Measurements from ENCODE around the gene SPRR1B. TPM values are rescaled to one million over a fixed set of nuclear protein-coding genes. Genes with fewer than 3 reads are reported as not detected.

SPRR1B gene
- total RNA-seq, 1 experiment from 2014 or later = not detected

DNA sequence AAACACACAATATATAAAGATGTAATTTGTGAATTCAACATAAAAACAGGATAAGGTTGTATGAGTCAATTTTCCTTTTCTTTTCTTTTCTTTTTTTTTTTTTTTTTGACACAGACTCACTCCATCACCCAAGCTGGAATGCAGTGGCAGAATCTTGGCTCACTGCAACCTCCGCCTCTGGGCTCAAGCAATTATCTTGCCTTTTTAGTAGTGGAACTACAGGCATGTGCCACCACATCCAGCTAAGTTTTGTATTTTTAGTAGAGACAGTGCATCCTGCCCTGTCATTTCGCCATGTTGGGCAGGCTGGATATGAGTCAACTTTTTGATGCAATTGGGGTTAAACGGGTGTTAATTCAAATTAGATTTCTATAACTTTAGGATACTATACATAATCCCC lies 50.7 kb downstream of the SPRR1B start:
- H3K36me3 ChIP-seq (ENCODE audit: low read depth, low read length) = no peaks in the 10 kb centered on the region
- no peak overlapping the region for H3K9ac ChIP-seq (ENCODE audit: low read length)
- no peak overlapping the region for H3K27ac ChIP-seq (ENCODE audit: low read length)
- intact Hi-C loops (cut with micrococcal nuclease) = no loop called here
- DNase-seq (no peak), ATAC-seq (no peak)
- ChIA-PET POLR2A (ENCODE audit: unreplicated experiment) (no interaction called here), CTCF (no interaction called here)
- H3K4me1 ChIP-seq (ENCODE audit: insufficient read depth, low read length) = no peaks in the 10 kb centered on the region
- BruUV-seq (replicated peaks) = no TSS peak
- H3F3A ChIP-seq (ENCODE audit: low read length, unreplicated experiment) = no peaks in the 10 kb centered on the region
- no peaks in the 10 kb centered on the region for H3K9me3 ChIP-seq (ENCODE audit: low read length)
- H3K79me2 ChIP-seq (ENCODE audit: low read length) = no peaks in the 10 kb centered on the region
- no peak overlapping the region for H3K4me2 ChIP-seq (ENCODE audit: low read length)
- no peaks in the 10 kb centered on the region for H4K20me1 ChIP-seq (ENCODE audit: low read length)
- H3K27me3 ChIP-seq (ENCODE audit: low read length) = peaks cover 46% of the 10 kb centered on the region
- H3K9me2 ChIP-seq (replicated peaks; ENCODE audit: low read length) = no peaks in the 10 kb centered on the region; the same call in 1 of the 2 replicates
- TF ChIP-seq, protein P1, sequence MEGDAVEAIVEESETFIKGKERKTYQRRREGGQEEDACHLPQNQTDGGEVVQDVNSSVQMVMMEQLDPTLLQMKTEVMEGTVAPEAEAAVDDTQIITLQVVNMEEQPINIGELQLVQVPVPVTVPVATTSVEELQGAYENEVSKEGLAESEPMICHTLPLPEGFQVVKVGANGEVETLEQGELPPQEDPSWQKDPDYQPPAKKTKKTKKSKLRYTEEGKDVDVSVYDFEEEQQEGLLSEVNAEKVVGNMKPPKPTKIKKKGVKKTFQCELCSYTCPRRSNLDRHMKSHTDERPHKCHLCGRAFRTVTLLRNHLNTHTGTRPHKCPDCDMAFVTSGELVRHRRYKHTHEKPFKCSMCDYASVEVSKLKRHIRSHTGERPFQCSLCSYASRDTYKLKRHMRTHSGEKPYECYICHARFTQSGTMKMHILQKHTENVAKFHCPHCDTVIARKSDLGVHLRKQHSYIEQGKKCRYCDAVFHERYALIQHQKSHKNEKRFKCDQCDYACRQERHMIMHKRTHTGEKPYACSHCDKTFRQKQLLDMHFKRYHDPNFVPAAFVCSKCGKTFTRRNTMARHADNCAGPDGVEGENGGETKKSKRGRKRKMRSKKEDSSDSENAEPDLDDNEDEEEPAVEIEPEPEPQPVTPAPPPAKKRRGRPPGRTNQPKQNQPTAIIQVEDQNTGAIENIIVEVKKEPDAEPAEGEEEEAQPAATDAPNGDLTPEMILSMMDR (conservative IDR thresholded peaks at IDR 0.05; ENCODE audit: low read depth, low read length) = no peak
- TF ChIP-seq EZH2phosphoT487 (IDR thresholded peaks at IDR 0.05; ENCODE audit: borderline replicate concordance, low read length) = no peak
- no peak for TF ChIP-seq EZH2 (IDR thresholded peaks at IDR 0.05; ENCODE audit: low read length, unreplicated experiment)
- H2AFZ ChIP-seq (ENCODE audit: low read length) = no peak overlapping the region
- no peak overlapping the region for H3K4me3 ChIP-seq (ENCODE audit: low read length)

Other genes starting within 250 kb of the SPRR1B start
- not detected in 2 replicates for gene LCE1E, start 244.9 kb upstream of the SPRR1B start, total RNA-seq (2014; rRNA removed)
- gene LCE1D, start 234.5 kb upstream of the SPRR1B start, total RNA-seq (2014; rRNA removed) = not detected in 2 replicates
- gene LCE1C, start 224.6 kb upstream of the SPRR1B start, total RNA-seq (2014; rRNA removed) = not detected in 2 replicates
- not detected in 2 replicates for gene LCE1B, start 219.2 kb upstream of the SPRR1B start, total RNA-seq (2014; rRNA removed)
- not detected in 2 replicates for gene LCE1A, start 203.7 kb upstream of the SPRR1B start, total RNA-seq (2014; rRNA removed)
- not detected in 2 replicates for gene LCE6A, start 188.3 kb upstream of the SPRR1B start, total RNA-seq (2014; rRNA removed)
- not detected in 2 replicates for gene LCE7A, start 171.2 kb upstream of the SPRR1B start, total RNA-seq (2014; rRNA removed)
- not detected in 2 replicates for gene SMCP, start 152.9 kb upstream of the SPRR1B start, total RNA-seq (2014; rRNA removed)
- gene IVL, start 122.7 kb upstream of the SPRR1B start, total RNA-seq (2014; rRNA removed) = 0.55 and 1.0 TPM in 2 replicates
- not detected in 2 replicates for gene SPRR5, start 84.0 kb upstream of the SPRR1B start, total RNA-seq (2014; rRNA removed)
- not detected in 2 replicates for gene SPRR4, start 60.6 kb upstream of the SPRR1B start, total RNA-seq (2014; rRNA removed)
- not detected in 2 replicates for gene SPRR1A, start 47.1 kb upstream of the SPRR1B start, total RNA-seq (2014; rRNA removed)
- gene SPRR3, start 29.5 kb upstream of the SPRR1B start, total RNA-seq (2014; rRNA removed) = 0.51 TPM in 1 of 2 replicates, not detected in the other
- gene SPRR2D, start 9.9 kb downstream of the SPRR1B start, total RNA-seq (2014; rRNA removed) = not detected in 2 replicates
- gene SPRR2A, start 26.3 kb downstream of the SPRR1B start, total RNA-seq (2014; rRNA removed) = not detected in 2 replicates
- gene SPRR2B, start 40.4 kb downstream of the SPRR1B start, total RNA-seq (2014; rRNA removed) = not detected in 2 replicates
- not detected in 2 replicates for gene SPRR2E, start 63.3 kb downstream of the SPRR1B start, total RNA-seq (2014; rRNA removed)
- not detected in 2 replicates for gene SPRR2F, start 82.3 kb downstream of the SPRR1B start, total RNA-seq (2014; rRNA removed)
- not detected in 2 replicates for gene SPRR2G, start 119.7 kb downstream of the SPRR1B start, total RNA-seq (2014; rRNA removed)
- gene LELP1, start 172.2 kb downstream of the SPRR1B start, total RNA-seq (2014; rRNA removed) = not detected in 2 replicates
- gene PRR9, start 186.4 kb downstream of the SPRR1B start, total RNA-seq (2014; rRNA removed) = not detected in 2 replicates
- gene LORICRIN, start 228.5 kb downstream of the SPRR1B start, total RNA-seq (2014; rRNA removed) = not detected in 2 replicates

Measured in PC-3 (cell line).